Smooth muscle cell (in vitro differentiated cells): Measurements from ENCODE around the gene TLN1. TPM values are rescaled to one million over a fixed set of nuclear protein-coding genes. Genes with fewer than 3 reads are reported as not detected.

ENCODE experiments used
- DNase-seq: peaks from one replicate; lab custom pipeline; 2025; ENCODE audit not compliant: unreplicated experiment; lab: John Stamatoyannopoulos, UW
- H2AFZ ChIP-seq: fragments of 200-600 bp; sonication (generic); 2 replicates; pipeline ENCODE4 v1.6.0; 2016; ENCODE audit warnings: antibody characterized with exemption, low read depth, mild to moderate bottlenecking
- H3F3A ChIP-seq: fragments of 200-600 bp; sonication (generic); 2 replicates; pipeline ENCODE4 v1.6.0; 2017; ENCODE audit warnings: antibody characterized with exemption, low read depth
- H3K27ac ChIP-seq: fragments of 200-600 bp; sonication (generic); 2 replicates; pipeline ENCODE4 v1.5.1; 2016; ENCODE audit warnings: low read depth, mild to moderate bottlenecking
- H3K27me3 ChIP-seq: fragments of 200-600 bp; sonication (generic); 2 replicates; pipeline ENCODE4 v1.6.1; 2016; ENCODE audit warnings: low read depth, mild to moderate bottlenecking
- H3K36me3 ChIP-seq: fragments of 200-600 bp; sonication (generic); 2 replicates; pipeline ENCODE4 v1.5.1; 2016; ENCODE audit warnings: low read depth
- H3K4me1 ChIP-seq: fragments of 200-600 bp; sonication (generic); 2 replicates; pipeline ENCODE4 v1.5.1; 2016; ENCODE audit warnings: low read depth
- H3K4me2 ChIP-seq: fragments of 200-600 bp; sonication (generic); 2 replicates; pipeline ENCODE4 v1.6.0; 2016; ENCODE audit warnings: mild to moderate bottlenecking
- H3K4me3 ChIP-seq: fragments of 200-600 bp; sonication (generic); 2 replicates; pipeline ENCODE4 v1.5.1; 2016; ENCODE audit warnings: mild to moderate bottlenecking
- H3K79me2 ChIP-seq: fragments of 200-600 bp; sonication (generic); 2 replicates; pipeline ENCODE4 v1.6.0; 2016; ENCODE audit warnings: low read depth, mild to moderate bottlenecking
- H3K9ac ChIP-seq: fragments of 200-600 bp; sonication (generic); 2 replicates; pipeline ENCODE4 v1.6.0; 2016; ENCODE audit warnings: low read depth
- H3K9me3 ChIP-seq: fragments of 200-600 bp; sonication (generic); replicated peaks from 2 replicates; pipeline ENCODE4 v1.5.1; 2016; ENCODE audit warnings: low read depth
- H4K20me1 ChIP-seq: fragments of 200-600 bp; sonication (generic); 2 replicates; pipeline ENCODE4 v1.6.0; 2016; ENCODE audit warnings: low read depth
- CTCF ChIP-seq: fragments of 200-600 bp; sonication (generic); IDR thresholded peaks from 2 replicates; pipeline ENCODE4 v1.5.1; 2017; ENCODE audit warnings: borderline replicate concordance, mild to moderate bottlenecking, antibody characterized with exemption; ENCODE audit not compliant: insufficient read depth, poor library complexity, severe bottlenecking
- WGBS: methylation state at CpG from one replicate; pipeline ENCODE4 v1.1.7; 2016; ENCODE audit warnings: low lambda C conversion rate; 5-methylcytosine and 5-hydroxymethylcytosine counted together
- polyA plus RNA-seq: library from polyadenylated mRNA; unstranded; fragments of >200 nt; fragmentation: Nextera tagmentation; extraction: Ambion mirVana; gene quantifications from 2 replicates; pipeline ENCODE4 v1.2.1, GENCODE V29; 2016
- total RNA-seq: library from RNA; depleted of rRNA; stranded (reverse); fragments of >200 nt; gene quantifications from 2 replicates; pipeline ENCODE4 v1.2.3, GENCODE V29; 2014

The TLN1 gene
- total and polyA plus RNA-seq, 2 experiments from 2014 or later, result 130 to 145 TPM

- no peak for TF ChIP-seq CTCF
- Histone ChIP-seq H3K4me1 (peaks cover 24% of the 10 kb centered on the region), H3K27me3 (no peaks in the 10 kb centered on the region), H3K27ac (no peak overlapping the region), H3K4me3 (peak overlapping the region; percentile 94), H3K79me2 (peaks cover 79% of the 10 kb centered on the region), H3K9ac (peak overlapping the region; percentile 17), H4K20me1 (peaks cover 63% of the 10 kb centered on the region), H2AFZ (no peak overlapping the region), H3F3A (no peaks in the 10 kb centered on the region), H3K9me3 (no peaks in the 10 kb centered on the region), H3K4me2 (peak overlapping the region; percentile 98), H3K36me3 (peaks cover 3% of the 10 kb centered on the region)
- DNase-seq, result no peak
- 73% methylated on average over 3 of the region's 3 CpGs for WGBS
Observed at GRCh38 chr9:35746583-35746982, 14.6 kb upstream of the TLN1 start.

GRCh38 chr9:35745569-35745968, 13.6 kb upstream of the TLN1 start:
- Histone ChIP-seq H3K9ac (no peak overlapping the region), H3F3A (no peaks in the 10 kb centered on the region), H3K4me3 (peak overlapping the region; percentile 94), H3K27me3 (no peaks in the 10 kb centered on the region), H3K9me3 (no peaks in the 10 kb centered on the region), H3K79me2 (peaks cover 79% of the 10 kb centered on the region), H3K4me2 (peak overlapping the region; percentile 98), H3K4me1 (peaks cover 24% of the 10 kb centered on the region), H3K36me3 (no peaks in the 10 kb centered on the region), H4K20me1 (peaks cover 64% of the 10 kb centered on the region), H3K27ac (no peak overlapping the region), H2AFZ (no peak overlapping the region)
- no peak for TF ChIP-seq CTCF
- 91% methylated on average over 1 of the region's 1 CpG for WGBS
- DNase-seq, result no peak

DNA sequence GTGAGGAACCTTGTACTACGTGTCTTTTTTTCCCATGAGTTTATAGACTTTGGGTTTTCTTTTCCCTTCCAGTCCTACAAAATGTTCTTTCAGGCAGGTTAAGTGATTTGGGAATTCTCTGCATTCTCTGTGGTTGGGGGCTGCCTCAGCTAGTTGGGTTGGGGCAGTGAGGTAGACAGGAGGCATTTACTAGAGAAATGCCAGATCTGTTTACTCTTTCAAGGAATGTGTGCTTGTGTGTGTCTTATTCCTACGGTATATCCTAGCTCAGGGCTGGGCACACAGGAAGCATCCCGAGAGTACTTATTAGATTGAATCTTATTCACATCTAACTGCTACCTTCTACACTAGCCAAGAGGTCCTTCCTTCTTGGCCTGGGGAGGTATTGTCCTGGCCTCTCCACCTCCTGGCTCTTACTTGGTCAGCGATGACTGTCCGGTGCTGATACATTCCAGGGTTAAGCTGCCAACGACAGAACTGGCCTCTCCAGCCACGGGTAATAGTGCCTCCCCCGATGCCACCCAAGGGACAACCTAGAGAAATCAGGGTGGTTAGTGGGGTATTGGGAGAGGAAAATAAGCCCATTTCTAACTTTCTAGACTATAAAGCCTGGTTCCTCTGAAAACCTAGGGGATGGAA, 12.0 kb upstream of the TLN1 start:
- H3K27me3 ChIP-seq, result no peaks in the 10 kb centered on the region
- no peaks in the 10 kb centered on the region for H3K9me3 ChIP-seq
- no peak overlapping the region for H3K4me3 ChIP-seq
- H2AFZ ChIP-seq, result no peak overlapping the region
- H3F3A ChIP-seq, result no peaks in the 10 kb centered on the region
- H3K27ac ChIP-seq, result no peak overlapping the region
- H4K20me1 ChIP-seq, result peaks cover 64% of the 10 kb centered on the region
- TF ChIP-seq CTCF, result no peak
- H3K79me2 ChIP-seq, result peaks cover 66% of the 10 kb centered on the region
- 81% methylated on average over 8 of the region's 8 CpGs for WGBS
- H3K4me2 ChIP-seq, result no peak overlapping the region
- peaks cover 24% of the 10 kb centered on the region for H3K4me1 ChIP-seq
- no peak for DNase-seq
- no peaks in the 10 kb centered on the region for H3K36me3 ChIP-seq
- H3K9ac ChIP-seq, result no peak overlapping the region

DNA sequence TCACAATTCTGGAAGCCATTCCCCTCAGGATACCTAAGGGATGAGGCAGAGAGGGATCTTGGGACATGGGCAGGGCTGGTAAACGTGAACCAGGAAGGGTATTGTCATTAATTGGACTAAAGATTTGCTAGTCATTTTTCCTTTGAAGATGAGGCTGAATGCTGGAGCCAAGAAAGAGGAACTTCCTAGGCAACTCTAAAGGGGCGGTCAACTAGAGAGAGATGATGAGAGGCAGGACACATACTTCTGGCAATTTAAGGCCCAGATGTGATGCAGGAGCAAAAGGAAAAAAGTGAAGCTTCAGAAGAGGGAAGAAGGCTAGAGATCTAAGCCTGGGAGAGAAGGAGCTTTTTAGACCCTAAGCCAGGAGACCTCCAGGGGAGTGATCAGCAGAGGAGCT, 11.5 kb upstream of the TLN1 start:
- H3K9ac ChIP-seq, result no peak overlapping the region
- H3F3A ChIP-seq, result peaks cover 2% of the 10 kb centered on the region
- H3K79me2 ChIP-seq, result peaks cover 61% of the 10 kb centered on the region
- no peaks in the 10 kb centered on the region for H3K36me3 ChIP-seq
- 85% methylated on average over 2 of the region's 2 CpGs for WGBS
- H3K27ac ChIP-seq, result no peak overlapping the region
- peaks cover 24% of the 10 kb centered on the region for H3K4me1 ChIP-seq
- no peak for DNase-seq
- TF ChIP-seq CTCF, result no peak
- no peaks in the 10 kb centered on the region for H3K27me3 ChIP-seq
- no peak overlapping the region for H3K4me3 ChIP-seq
- H4K20me1 ChIP-seq, result peaks cover 64% of the 10 kb centered on the region
- H3K4me2 ChIP-seq, result no peak overlapping the region
- no peaks in the 10 kb centered on the region for H3K9me3 ChIP-seq
- H2AFZ ChIP-seq, result no peak overlapping the region
